ENCODE data around the gene ISG15. TPM values are rescaled to one million over a fixed set of nuclear protein-coding genes. Genes with fewer than 3 reads are reported as not detected.

The ISG15 gene
- total and polyA plus RNA-seq, 2 of the 13 experiments (the other 11 are each of a cell fraction or from before 2014, with no cell fraction given): 42.1 to 54.9 TPM

DNA sequence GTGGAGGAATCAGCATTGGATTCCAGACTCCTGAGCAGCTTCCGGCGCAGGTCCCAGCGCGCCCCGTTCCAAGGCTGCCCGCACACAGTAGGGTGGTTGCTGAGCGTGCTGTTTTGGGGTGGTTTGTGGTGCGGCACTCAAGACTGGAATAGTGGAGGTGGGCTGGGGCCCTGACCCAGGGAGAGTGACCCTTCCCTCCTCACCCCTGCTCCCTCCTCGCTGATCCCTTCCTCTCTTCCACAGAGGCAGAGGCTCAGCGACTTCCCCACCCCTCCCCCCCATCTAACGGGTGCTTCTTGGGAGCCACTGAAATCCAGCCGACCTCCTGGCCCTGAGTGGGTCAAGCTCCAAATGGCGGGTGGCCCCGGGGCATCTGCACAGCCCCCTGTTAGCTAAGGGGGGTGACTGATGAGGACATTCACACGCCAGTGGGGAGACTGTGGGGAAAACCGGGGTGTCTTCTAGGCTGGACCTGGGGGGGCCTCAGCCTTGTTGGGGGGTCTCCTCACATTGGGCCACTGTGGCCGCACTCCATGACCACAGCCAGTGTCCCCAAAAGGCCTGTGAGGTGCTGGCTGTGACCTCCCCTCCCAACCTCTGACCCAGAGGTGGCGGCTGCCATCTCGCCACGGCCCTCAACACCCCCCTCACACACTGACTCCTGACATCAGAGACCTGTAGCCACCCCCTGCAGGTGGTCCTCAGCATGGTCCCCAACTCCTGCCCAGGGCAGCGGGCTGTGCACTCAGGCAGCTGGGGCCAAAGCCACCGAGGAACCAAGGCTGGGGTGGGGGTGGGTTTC is 9.5 kb upstream of the ISG15 start (continued):
- TF ChIP-seq, protein P1, sequence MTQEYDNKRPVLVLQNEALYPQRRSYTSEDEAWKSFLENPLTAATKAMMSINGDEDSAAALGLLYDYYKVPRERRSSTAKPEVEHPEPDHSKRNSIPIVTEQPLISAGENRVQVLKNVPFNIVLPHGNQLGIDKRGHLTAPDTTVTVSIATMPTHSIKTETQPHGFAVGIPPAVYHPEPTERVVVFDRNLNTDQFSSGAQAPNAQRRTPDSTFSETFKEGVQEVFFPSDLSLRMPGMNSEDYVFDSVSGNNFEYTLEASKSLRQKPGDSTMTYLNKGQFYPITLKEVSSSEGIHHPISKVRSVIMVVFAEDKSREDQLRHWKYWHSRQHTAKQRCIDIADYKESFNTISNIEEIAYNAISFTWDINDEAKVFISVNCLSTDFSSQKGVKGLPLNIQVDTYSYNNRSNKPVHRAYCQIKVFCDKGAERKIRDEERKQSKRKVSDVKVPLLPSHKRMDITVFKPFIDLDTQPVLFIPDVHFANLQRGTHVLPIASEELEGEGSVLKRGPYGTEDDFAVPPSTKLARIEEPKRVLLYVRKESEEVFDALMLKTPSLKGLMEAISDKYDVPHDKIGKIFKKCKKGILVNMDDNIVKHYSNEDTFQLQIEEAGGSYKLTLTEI (CRISPR knock-in tag; conservative IDR thresholded peaks at IDR 0.05): no peak
- TF ChIP-seq HOXA3 (CRISPR knock-in tag; IDR thresholded peaks at IDR 0.05) (0 out of 2 replicates have a peak, but pooled peaks have one; percentile 11), RBFOX2 (IDR thresholded peaks at IDR 0.05; ENCODE audit: low read depth, low read length) (peak; percentile 49; the same call in 1 of the 2 replicates), ZNF501 (CRISPR knock-in tag; IDR thresholded peaks at IDR 0.05) (0 out of 2 replicates have a peak, but pooled peaks have one; percentile 19)

DNA sequence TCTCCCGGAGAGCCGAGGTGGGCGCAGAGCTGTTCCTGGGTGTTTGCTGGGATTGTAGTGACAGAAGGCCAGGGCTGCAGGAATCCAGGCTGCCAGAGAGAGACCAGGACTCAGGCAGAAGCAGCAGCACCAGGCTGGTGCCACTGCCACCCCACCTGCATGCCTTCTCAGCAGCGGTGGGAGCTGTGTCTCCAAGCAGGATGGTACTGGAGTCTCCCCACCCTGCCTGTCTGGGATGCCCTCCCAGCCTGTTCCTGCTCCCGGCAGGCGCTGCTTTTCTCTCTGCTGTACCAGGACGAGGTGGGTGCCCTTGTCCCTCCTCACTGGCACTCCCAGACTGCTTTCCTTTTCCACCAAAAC is 8.9 kb upstream of the ISG15 start:
- Histone ChIP-seq H3K4me3 (replicated peaks in 1 of 3; ENCODE audit: insufficient read depth in 1 of 3, low read depth in 2 of 3, low read length in 3 of 3) (peak overlapping the region in 2 of 3 experiments; percentile 70 to 77; a peak in 4 of 6 replicates), H3K27ac (ENCODE audit: extremely low read length, insufficient read depth, low read length) (peak overlapping the region; percentile 88), H3K9ac (ENCODE audit: insufficient read depth, low read depth, low read length) (peak overlapping the region; percentile 77), H3K27me3 (ENCODE audit: control insufficient read depth in 1 of 2, insufficient read depth in 2 of 2, low read length in 2 of 2) (no peaks in the 10 kb centered on the region), H4K20me1 (ENCODE audit: insufficient read depth, low read length) (no peaks in the 10 kb centered on the region), H2AFZ (ENCODE audit: low read length) (no peak overlapping the region), H3K4me1 (ENCODE audit: insufficient read depth, low read length) (peaks cover 54% of the 10 kb centered on the region), H3K36me3 (replicated peaks in 1 of 2; ENCODE audit: control insufficient read depth in 1 of 2, insufficient read depth in 2 of 2, low read length in 2 of 2) (no peaks in the 10 kb centered on the region), H3K79me2 (ENCODE audit: insufficient read depth, low read length) (peaks cover 14% of the 10 kb centered on the region), H3K4me2 (ENCODE audit: low read depth, low read length) (peak overlapping the region; percentile 87), H3K9me3 (ENCODE audit: low read length) (no peaks in the 10 kb centered on the region)
- BruUV-seq (replicated peaks): no TSS peak
- no peak for DNase-seq (ENCODE audit: low spot score)
- no peak for ATAC-seq
- FAIRE-seq: no peak
- WGBS (ENCODE audit: low lambda C conversion rate): 73% methylated on average over 6 of the region's 7 CpGs
- ChIA-PET CTCF (ENCODE audit: low intra/inter-chr PET ratio, low total read pairs) (no interaction called here), POLR2A (interaction anchor here (1.0 to 4.1 kb wide), 5 partner anchors 9 to 60 kb away, joined by 3 to 61 read pairs (median 7); partner anchors contain the start of genes AGRN and ISG15)
- intact Hi-C loops (cut with micrococcal nuclease; ENCODE audit: unreplicated experiment): loop anchor here (10.0 kb wide), 1 partner anchor 230 kb away; the partner anchor contains the start of genes B3GALT6 and SDF4
- in situ Hi-C loops (cut with HindIII; ENCODE audit: extremely low pct_ligation_motif_present, low pct_unique_long_range_greater_than_20kb): no loop called here
- 0 out of 2 replicates have a peak, but pooled peaks have one; percentile 5 for TF ChIP-seq ZNF589 (CRISPR knock-in tag; conservative IDR thresholded peaks at IDR 0.05)
- TF ChIP-seq, protein P2, sequence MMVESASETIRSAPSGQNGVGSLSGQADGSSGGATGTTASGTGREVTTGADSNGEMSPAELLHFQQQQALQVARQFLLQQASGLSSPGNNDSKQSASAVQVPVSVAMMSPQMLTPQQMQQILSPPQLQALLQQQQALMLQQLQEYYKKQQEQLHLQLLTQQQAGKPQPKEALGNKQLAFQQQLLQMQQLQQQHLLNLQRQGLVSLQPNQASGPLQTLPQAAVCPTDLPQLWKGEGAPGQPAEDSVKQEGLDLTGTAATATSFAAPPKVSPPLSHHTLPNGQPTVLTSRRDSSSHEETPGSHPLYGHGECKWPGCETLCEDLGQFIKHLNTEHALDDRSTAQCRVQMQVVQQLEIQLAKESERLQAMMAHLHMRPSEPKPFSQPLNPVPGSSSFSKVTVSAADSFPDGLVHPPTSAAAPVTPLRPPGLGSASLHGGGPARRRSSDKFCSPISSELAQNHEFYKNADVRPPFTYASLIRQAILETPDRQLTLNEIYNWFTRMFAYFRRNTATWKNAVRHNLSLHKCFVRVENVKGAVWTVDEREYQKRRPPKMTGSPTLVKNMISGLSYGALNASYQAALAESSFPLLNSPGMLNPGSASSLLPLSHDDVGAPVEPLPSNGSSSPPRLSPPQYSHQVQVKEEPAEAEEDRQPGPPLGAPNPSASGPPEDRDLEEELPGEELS (CRISPR knock-in tag; IDR thresholded peaks at IDR 0.05): no peak
- TF ChIP-seq ARHGAP35 (CRISPR knock-in tag; IDR thresholded peaks at IDR 0.05; ENCODE audit: borderline replicate concordance): no peak
- TF ChIP-seq ZNF235 (CRISPR knock-in tag; IDR thresholded peaks at IDR 0.05; ENCODE audit: borderline replicate concordance): no peak
- TF ChIP-seq, protein P3, sequence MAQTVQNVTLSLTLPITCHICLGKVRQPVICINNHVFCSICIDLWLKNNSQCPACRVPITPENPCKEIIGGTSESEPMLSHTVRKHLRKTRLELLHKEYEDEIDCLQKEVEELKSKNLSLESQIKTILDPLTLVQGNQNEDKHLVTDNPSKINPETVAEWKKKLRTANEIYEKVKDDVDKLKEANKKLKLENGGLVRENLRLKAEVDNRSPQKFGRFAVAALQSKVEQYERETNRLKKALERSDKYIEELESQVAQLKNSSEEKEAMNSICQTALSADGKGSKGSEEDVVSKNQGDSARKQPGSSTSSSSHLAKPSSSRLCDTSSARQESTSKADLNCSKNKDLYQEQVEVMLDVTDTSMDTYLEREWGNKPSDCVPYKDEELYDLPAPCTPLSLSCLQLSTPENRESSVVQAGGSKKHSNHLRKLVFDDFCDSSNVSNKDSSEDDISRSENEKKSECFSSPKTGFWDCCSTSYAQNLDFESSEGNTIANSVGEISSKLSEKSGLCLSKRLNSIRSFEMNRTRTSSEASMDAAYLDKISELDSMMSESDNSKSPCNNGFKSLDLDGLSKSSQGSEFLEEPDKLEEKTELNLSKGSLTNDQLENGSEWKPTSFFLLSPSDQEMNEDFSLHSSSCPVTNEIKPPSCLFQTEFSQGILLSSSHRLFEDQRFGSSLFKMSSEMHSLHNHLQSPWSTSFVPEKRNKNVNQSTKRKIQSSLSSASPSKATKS (CRISPR knock-in tag; IDR thresholded peaks at IDR 0.05): no peak
- 0 out of 2 replicates have a peak, but pooled peaks have one; percentile 64 for TF ChIP-seq ZNF333 (CRISPR knock-in tag; IDR thresholded peaks at IDR 0.05; ENCODE audit: borderline replicate concordance)

Data from HepG2 (cell line).